Activated gamma-delta T cell (primary cell): Measurements from ENCODE around the gene HTR1A.

Source experiments
- DNase-seq: peaks from one replicate; lab custom pipeline; 2025; lab: John Stamatoyannopoulos, UW
- total RNA-seq, 2 donors: gene quantifications; one replicate each; lab custom pipeline; 2026; lab: John Stamatoyannopoulos, UW

HTR1A gene
- 0 reads per million in 2 donors for total RNA-seq

GRCh38 chr5:63962279-63962678 is at the start of gene HTR1A:
Gene HTR1A, minus strand, starts transcription at chr5:63962445. Its CDS starts 726 bp downstream, at chr5:63961719.
- DNase-seq: no peak

- DNase-seq: no peak
Observed at GRCh38 chr5:64003966-64004365, 41.7 kb upstream of the HTR1A start.

GRCh38 chr5:64000096-64000495 is 37.9 kb upstream of the HTR1A start:
- no peak for DNase-seq

GRCh38 chr5:63987053-63987452 is 24.8 kb upstream of the HTR1A start:
- no peak for DNase-seq

- no peak for DNase-seq
Observed at GRCh38 chr5:63981864-63982263, 19.6 kb upstream of the HTR1A start.

GRCh38 chr5:63963926-63964325 is 1.7 kb upstream of the HTR1A start:
- no peak for DNase-seq

GRCh38 chr5:63963080-63963735 is 963 bp upstream of the HTR1A start:
- no peak for DNase-seq

GRCh38 chr5:63961598-63962161 is 565 bp downstream of the HTR1A start:
- DNase-seq: no peak

GRCh38 chr5:63961125-63961597 is 1.1 kb downstream of the HTR1A start:
- DNase-seq: no peak

GRCh38 chr5:63960646-63961045 is 1.6 kb downstream of the HTR1A start:
- no peak for DNase-seq

GRCh38 chr5:63959177-63959982 is 2.9 kb downstream of the HTR1A start:
- no peak for DNase-seq

- no peak for DNase-seq
Observed at GRCh38 chr5:63958654-63959053, 3.6 kb downstream of the HTR1A start.

- no peak for DNase-seq
Observed at GRCh38 chr5:63957617-63958016, 4.6 kb downstream of the HTR1A start.

- no peak for DNase-seq
Observed at GRCh38 chr5:63953217-63953616, 9.0 kb downstream of the HTR1A start.

- no peak for DNase-seq
Observed at GRCh38 chr5:63935103-63935502, 27.1 kb downstream of the HTR1A start.

GRCh38 chr5:63931836-63932235 is 30.4 kb downstream of the HTR1A start:
- DNase-seq: no peak

- DNase-seq: no peak
Observed at GRCh38 chr5:63928451-63928850, 33.8 kb downstream of the HTR1A start.

- no peak for DNase-seq
Observed at GRCh38 chr5:63923914-63924313, 38.3 kb downstream of the HTR1A start.

- DNase-seq: no peak
Observed at GRCh38 chr5:63919763-63920478, 42.3 kb downstream of the HTR1A start.

- no peak for DNase-seq
Observed at GRCh38 chr5:63916786-63917185, 45.5 kb downstream of the HTR1A start.

- no peak for DNase-seq
Observed at GRCh38 chr5:63911871-63912270, 50.4 kb downstream of the HTR1A start.
